ENCODE data around the gene PAQR7.

PAQR7 gene

GRCh38 chr1:25902462-25902861 lies 27.0 kb upstream of the PAQR7 start:
- DNase-seq (ENCODE audit: low read depth): no peak

GRCh38 chr1:25900219-25900618 lies 24.7 kb upstream of the PAQR7 start:
- DNase-seq (ENCODE audit: low read depth): no peak

- DNase-seq (ENCODE audit: low read depth): no peak
Observed at GRCh38 chr1:25899792-25900191, 24.3 kb upstream of the PAQR7 start.

- DNase-seq (ENCODE audit: low read depth): no peak
Observed at GRCh38 chr1:25898223-25899015, 22.9 kb upstream of the PAQR7 start.

- DNase-seq (ENCODE audit: low read depth): no peak
Observed at GRCh38 chr1:25897754-25898153, 22.2 kb upstream of the PAQR7 start.

- DNase-seq (ENCODE audit: low read depth): no peak
Observed at GRCh38 chr1:25896266-25896665, 20.8 kb upstream of the PAQR7 start.

GRCh38 chr1:25895365-25895990 lies 20.0 kb upstream of the PAQR7 start:
- peak; percentile 82 for DNase-seq (ENCODE audit: low read depth)

- DNase-seq (ENCODE audit: low read depth): no peak
Observed at GRCh38 chr1:25893116-25893515, 17.6 kb upstream of the PAQR7 start.

- no peak for DNase-seq (ENCODE audit: low read depth)
Observed at GRCh38 chr1:25891606-25892005, 16.1 kb upstream of the PAQR7 start.

GRCh38 chr1:25890239-25891034 lies 14.9 kb upstream of the PAQR7 start:
- no peak for DNase-seq (ENCODE audit: low read depth)

- no peak for DNase-seq (ENCODE audit: low read depth)
Observed at GRCh38 chr1:25889470-25889869, 14.0 kb upstream of the PAQR7 start.

- DNase-seq (ENCODE audit: low read depth): no peak
Observed at GRCh38 chr1:25888426-25888987, 13.0 kb upstream of the PAQR7 start.

GRCh38 chr1:25885602-25886001 lies 10.1 kb upstream of the PAQR7 start:
- no peak for DNase-seq (ENCODE audit: low read depth)

GRCh38 chr1:25881266-25881665 lies 5.8 kb upstream of the PAQR7 start:
- no peak for DNase-seq (ENCODE audit: low read depth)

- no peak for DNase-seq (ENCODE audit: low read depth)
Observed at GRCh38 chr1:25880518-25880917, 5.0 kb upstream of the PAQR7 start.

- DNase-seq (ENCODE audit: low read depth): no peak
Observed at GRCh38 chr1:25879675-25880074, 4.2 kb upstream of the PAQR7 start.

- DNase-seq (ENCODE audit: low read depth): no peak
Observed at GRCh38 chr1:25878690-25879089, 3.2 kb upstream of the PAQR7 start.

- no peak for DNase-seq (ENCODE audit: low read depth)
Observed at GRCh38 chr1:25877155-25877554, 1.6 kb upstream of the PAQR7 start.

- DNase-seq (ENCODE audit: low read depth): no peak
Observed at GRCh38 chr1:25876693-25877077, 1.2 kb upstream of the PAQR7 start.

- peak; percentile 4 for DNase-seq (ENCODE audit: low read depth)
Observed at GRCh38 chr1:25875856-25876692, 566 bp upstream of the PAQR7 start.

GRCh38 chr1:25874635-25875153 lies 814 bp downstream of the PAQR7 start:
- no peak for DNase-seq (ENCODE audit: low read depth)

Measured in activated T-helper 9 cell treated with anti-CD3 and anti-CD28 coated beads, Interleukin-2, amount 50 U/mL, for 16 hours (primary cell).